SK-N-MC (cell line): ENCODE measurements around the gene STAG1.

Experiments used
- EZH2 ChIP-seq: fragments of 200-600 bp; sonication (generic); IDR thresholded peaks from one replicate; pipeline ENCODE4 v1.6.1; 2017; ENCODE audit warnings: antibody characterized with exemption
- FOXP2 ChIP-seq: optimal IDR thresholded peaks from 2 replicates; pipeline ENCODE3; 2011; ENCODE audit warnings: mild to moderate bottlenecking, moderate library complexity; ENCODE audit not compliant: insufficient read depth; ENCODE audit errors: extremely low read length, control extremely low read depth
- POLR2AphosphoS5 ChIP-seq: IDR thresholded peaks from 2 replicates; pipeline ENCODE4 v1.6.1; 2012; ENCODE audit warnings: mild to moderate bottlenecking, low read depth, low read length, borderline replicate concordance

- TF ChIP-seq POLR2AphosphoS5 (no peak), EZH2 (no peak), FOXP2 (no peak)
Measured at GRCh38 chr3:136753326-136753939, 1.3 kb upstream of the STAG1 start.
